Measurements from ENCODE around the gene TMEM203. TPM values are rescaled to one million over a fixed set of nuclear protein-coding genes. Genes with fewer than 3 reads are reported as not detected.

Gene TMEM203
- polyA plus RNA-seq, 1 donor (not counting 4 experiments of a cell fraction or from before 2014, with no cell fraction given), result 29.2 TPM

DNA sequence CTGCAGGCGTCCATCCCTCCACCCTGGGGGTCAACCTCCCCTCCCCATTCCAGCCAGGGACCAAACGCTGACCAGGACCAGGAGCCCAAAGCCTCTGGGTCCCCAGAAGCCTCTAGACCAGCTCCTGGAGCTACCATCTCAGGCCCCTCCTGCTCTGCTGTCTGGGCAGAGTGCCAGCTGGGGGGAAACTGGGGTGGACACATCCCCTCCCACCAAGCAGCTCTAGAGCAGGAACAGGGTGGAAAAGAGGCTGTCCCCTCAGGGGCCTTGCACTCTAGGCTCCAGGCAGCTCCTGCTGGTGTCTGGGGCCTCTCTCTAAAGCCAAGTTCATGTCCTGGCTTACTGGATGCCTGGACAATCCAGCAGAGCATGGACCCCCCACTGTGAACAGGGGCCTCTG lies 12.6 kb downstream of the TMEM203 start:
- dilution Hi-C loops (cut with MboI; ENCODE audit: extremely low pct_ligation_motif_present, low sequenced_read_pairs), result no loop called here

DNA sequence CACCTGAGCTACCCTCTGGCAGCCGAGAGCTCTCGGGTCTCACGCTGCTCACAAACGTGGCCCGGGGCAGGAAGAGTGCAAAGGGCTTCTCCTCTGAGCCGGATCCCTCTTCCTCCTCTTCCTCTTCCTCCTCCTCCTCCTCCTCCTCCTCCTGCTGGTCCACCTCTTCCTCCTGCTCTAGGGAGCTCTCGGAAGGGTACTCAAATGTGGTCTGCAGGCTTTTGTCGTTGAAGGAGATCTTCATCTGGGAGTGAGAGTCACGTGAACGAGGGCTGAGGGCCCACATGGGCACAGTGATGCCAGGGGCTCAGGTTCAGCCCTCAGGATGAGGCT lies 13.0 kb downstream of the TMEM203 start:
- Histone ChIP-seq H3K9me3 (ENCODE audit: control insufficient read depth, low read depth, low read length) (no peaks in the 10 kb centered on the region), H3K4me1 (ENCODE audit: control insufficient read depth, extremely low read depth, insufficient read depth, low read length) (peaks cover 30% of the 10 kb centered on the region), H3K27ac (ENCODE audit: control insufficient read depth, insufficient read depth, low read length) (no peak overlapping the region), H3K4me3 (ENCODE audit: control insufficient read depth in 2 of 3, extremely low read depth in 1 of 3, insufficient read depth in 2 of 3, low read depth in 1 of 3, low read length in 3 of 3) (no peak overlapping the region), H3K9me1 (ENCODE audit: control insufficient read depth, extremely low read depth, insufficient read depth, low read length) (peaks cover 3% of the 10 kb centered on the region), H3K79me2 (ENCODE audit: control insufficient read depth, insufficient read depth, low read length) (peaks cover 27% of the 10 kb centered on the region), H2AFZ (ENCODE audit: control insufficient read depth, low read length) (no peak overlapping the region), H3K27me3 (ENCODE audit: control insufficient read depth, extremely low read depth, insufficient read depth, low read length) (peaks cover 3% of the 10 kb centered on the region), H3K9ac (ENCODE audit: control insufficient read depth, extremely low read depth, insufficient read depth, low read length) (no peak overlapping the region), H3K4me2 (ENCODE audit: control insufficient read depth, extremely low read depth, insufficient read depth, low read depth, low read length) (no peak overlapping the region), H4K20me1 (ENCODE audit: control insufficient read depth, extremely low read depth, insufficient read depth, low read length) (peaks cover 5% of the 10 kb centered on the region), H3K36me3 (ENCODE audit: control insufficient read depth in 2 of 2, extremely low read depth in 1 of 2, insufficient read depth in 2 of 2, low read length in 2 of 2) (peaks cover 9 to 13% of the 10 kb centered on the region in 2 experiments)
- dilution Hi-C loops (cut with MboI; ENCODE audit: extremely low pct_ligation_motif_present, low sequenced_read_pairs), result no loop called here
- TF ChIP-seq, protein P1, sequence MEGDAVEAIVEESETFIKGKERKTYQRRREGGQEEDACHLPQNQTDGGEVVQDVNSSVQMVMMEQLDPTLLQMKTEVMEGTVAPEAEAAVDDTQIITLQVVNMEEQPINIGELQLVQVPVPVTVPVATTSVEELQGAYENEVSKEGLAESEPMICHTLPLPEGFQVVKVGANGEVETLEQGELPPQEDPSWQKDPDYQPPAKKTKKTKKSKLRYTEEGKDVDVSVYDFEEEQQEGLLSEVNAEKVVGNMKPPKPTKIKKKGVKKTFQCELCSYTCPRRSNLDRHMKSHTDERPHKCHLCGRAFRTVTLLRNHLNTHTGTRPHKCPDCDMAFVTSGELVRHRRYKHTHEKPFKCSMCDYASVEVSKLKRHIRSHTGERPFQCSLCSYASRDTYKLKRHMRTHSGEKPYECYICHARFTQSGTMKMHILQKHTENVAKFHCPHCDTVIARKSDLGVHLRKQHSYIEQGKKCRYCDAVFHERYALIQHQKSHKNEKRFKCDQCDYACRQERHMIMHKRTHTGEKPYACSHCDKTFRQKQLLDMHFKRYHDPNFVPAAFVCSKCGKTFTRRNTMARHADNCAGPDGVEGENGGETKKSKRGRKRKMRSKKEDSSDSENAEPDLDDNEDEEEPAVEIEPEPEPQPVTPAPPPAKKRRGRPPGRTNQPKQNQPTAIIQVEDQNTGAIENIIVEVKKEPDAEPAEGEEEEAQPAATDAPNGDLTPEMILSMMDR (optimal IDR thresholded peaks at IDR 0.05 in 1 of 3, IDR thresholded peaks at IDR 0.05 in 1 of 3, conservative IDR thresholded peaks at IDR 0.05 in 1 of 3; ENCODE audit: extremely low read depth in 1 of 3, insufficient read depth in 2 of 3, low read length in 3 of 3), result no peak
- TF ChIP-seq EZH2 (IDR thresholded peaks at IDR 0.05; ENCODE audit: low read length), result no peak
- DNase-seq (ENCODE audit: low read depth, low spot score) (no peak), FAIRE-seq (no peak)

More for the DNA sequence above, 12.6 kb downstream of the TMEM203 start:
- peaks cover 9 to 13% of the 10 kb centered on the region in 2 experiments for H3K36me3 ChIP-seq (ENCODE audit: control insufficient read depth in 2 of 2, extremely low read depth in 1 of 2, insufficient read depth in 2 of 2, low read length in 2 of 2)
- H4K20me1 ChIP-seq (ENCODE audit: control insufficient read depth, extremely low read depth, insufficient read depth, low read length), result peaks cover 7% of the 10 kb centered on the region
- H3K27me3 ChIP-seq (ENCODE audit: control insufficient read depth, extremely low read depth, insufficient read depth, low read length), result peaks cover 3% of the 10 kb centered on the region
- no peak overlapping the region for H2AFZ ChIP-seq (ENCODE audit: control insufficient read depth, low read length)
- peaks cover 22% of the 10 kb centered on the region for H3K79me2 ChIP-seq (ENCODE audit: control insufficient read depth, insufficient read depth, low read length)
- TF ChIP-seq, protein P1 (optimal IDR thresholded peaks at IDR 0.05 in 1 of 3, IDR thresholded peaks at IDR 0.05 in 1 of 3, conservative IDR thresholded peaks at IDR 0.05 in 1 of 3; ENCODE audit: extremely low read depth in 1 of 3, insufficient read depth in 2 of 3, low read length in 3 of 3), result no peak
- no peak for TF ChIP-seq EZH2 (IDR thresholded peaks at IDR 0.05; ENCODE audit: low read length)
- peaks cover 3% of the 10 kb centered on the region for H3K9me1 ChIP-seq (ENCODE audit: control insufficient read depth, extremely low read depth, insufficient read depth, low read length)
- no peak overlapping the region for H3K4me3 ChIP-seq (ENCODE audit: control insufficient read depth in 2 of 3, extremely low read depth in 1 of 3, insufficient read depth in 2 of 3, low read depth in 1 of 3, low read length in 3 of 3)
- H3K9me3 ChIP-seq (ENCODE audit: control insufficient read depth, low read depth, low read length), result no peaks in the 10 kb centered on the region
- no peak overlapping the region for H3K4me2 ChIP-seq (ENCODE audit: control insufficient read depth, extremely low read depth, insufficient read depth, low read depth, low read length)
- H3K4me1 ChIP-seq (ENCODE audit: control insufficient read depth, extremely low read depth, insufficient read depth, low read length), result peaks cover 29% of the 10 kb centered on the region
- no peak overlapping the region for H3K27ac ChIP-seq (ENCODE audit: control insufficient read depth, insufficient read depth, low read length)
- DNase-seq (ENCODE audit: low read depth, low spot score), result no peak
- FAIRE-seq, result no peak
- no peak overlapping the region for H3K9ac ChIP-seq (ENCODE audit: control insufficient read depth, extremely low read depth, insufficient read depth, low read length)

All from keratinocyte (primary cell).